Measurements from ENCODE around the gene PTCH2.

The PTCH2 gene

GRCh38 chr1:44807364-44808062 is 35.5 kb downstream of the PTCH2 start:
- no peak for TF ChIP-seq CTCF (IDR thresholded peaks at IDR 0.05; ENCODE audit: control insufficient read depth, insufficient read depth, low read depth, low read length, missing control alignments)
- DNase-seq (ENCODE audit: low read depth): peak; percentile 99

GRCh38 chr1:44806704-44807363 is 36.2 kb downstream of the PTCH2 start, which contains the start of gene DYNLT4:
Gene DYNLT4 (minus strand): TSS chr1:44807351. CDS start chr1:44806668, 683 bp downstream.
- DNase-seq (ENCODE audit: low read depth): no peak
- no peak for TF ChIP-seq CTCF (IDR thresholded peaks at IDR 0.05; ENCODE audit: control insufficient read depth, insufficient read depth, low read depth, low read length, missing control alignments)
- peak within 1 kb of the TSS; percentile 33 for H3K4me3 ChIP-seq (ENCODE audit: control insufficient read depth, low read depth, low read length)

More at GRCh38 chr1:44807364-44808062, 35.5 kb downstream of the PTCH2 start:
- H3K4me3 ChIP-seq (ENCODE audit: control insufficient read depth, low read depth, low read length): peak overlapping the region; percentile 33; the same call in 1 of the 2 replicates

- DNase-seq (ENCODE audit: low read depth): no peak
- H3K4me3 ChIP-seq (ENCODE audit: control insufficient read depth, low read depth, low read length): no peak overlapping the region; the same call in 1 of the 2 replicates
Measured at GRCh38 chr1:44806025-44806703, 36.9 kb downstream of the PTCH2 start.

GRCh38 chr1:44805311-44806024 is 37.6 kb downstream of the PTCH2 start:
- DNase-seq (ENCODE audit: low read depth): no peak
- TF ChIP-seq CTCF (IDR thresholded peaks at IDR 0.05; ENCODE audit: control insufficient read depth, insufficient read depth, low read depth, low read length, missing control alignments): no peak
- no peak overlapping the region for H3K4me3 ChIP-seq (ENCODE audit: control insufficient read depth, low read depth, low read length)

More at GRCh38 chr1:44806025-44806703, 36.9 kb downstream of the PTCH2 start:
- no peak for TF ChIP-seq CTCF (IDR thresholded peaks at IDR 0.05; ENCODE audit: control insufficient read depth, insufficient read depth, low read depth, low read length, missing control alignments)

GRCh38 chr1:44803312-44804095 is 39.5 kb downstream of the PTCH2 start:
- peak overlapping the region; percentile 97; the same call in 1 of the 2 replicates for H3K4me3 ChIP-seq (ENCODE audit: control insufficient read depth, low read depth, low read length)
- no peak for TF ChIP-seq CTCF (IDR thresholded peaks at IDR 0.05; ENCODE audit: control insufficient read depth, insufficient read depth, low read depth, low read length, missing control alignments)
- DNase-seq (ENCODE audit: low read depth): no peak

Measured in AG09309 (cell line).